Measurements from ENCODE around the gene LDB2. TPM values are rescaled to one million over a fixed set of nuclear protein-coding genes. Genes with fewer than 3 reads are reported as not detected.

The LDB2 gene
- total RNA-seq, 1 experiment from 2014 or later, result 8.0 TPM

GRCh38 chr4:16590797-16591196 is 307.6 kb downstream of the LDB2 start:
- H3K27ac ChIP-seq, result no peak overlapping the region
- no peaks in the 10 kb centered on the region for H3K36me3 ChIP-seq
- DNase-seq (ENCODE audit: low read depth in 1 of 2, low spot score in 2 of 2), result no peak
- H3K4me3 ChIP-seq, result no peak overlapping the region
- no peaks in the 10 kb centered on the region for H3K4me1 ChIP-seq (replicated peaks)
- no peaks in the 10 kb centered on the region for H3K9me3 ChIP-seq (replicated peaks)
- H3K27me3 ChIP-seq (replicated peaks), result no peaks in the 10 kb centered on the region

- no peak for DNase-seq (ENCODE audit: low read depth in 1 of 2, low spot score in 2 of 2)
- no peak overlapping the region for H3K27ac ChIP-seq
- H3K4me3 ChIP-seq, result no peak overlapping the region
- H3K27me3 ChIP-seq (replicated peaks), result no peaks in the 10 kb centered on the region
- no peaks in the 10 kb centered on the region for H3K9me3 ChIP-seq (replicated peaks)
- no peaks in the 10 kb centered on the region for H3K4me1 ChIP-seq (replicated peaks)
- H3K36me3 ChIP-seq, result no peaks in the 10 kb centered on the region
Observed at GRCh38 chr4:16588651-16589050, 309.8 kb downstream of the LDB2 start.

GRCh38 chr4:16588149-16588548 is 310.3 kb downstream of the LDB2 start:
- no peaks in the 10 kb centered on the region for H3K27me3 ChIP-seq (replicated peaks)
- no peaks in the 10 kb centered on the region for H3K9me3 ChIP-seq (replicated peaks)
- H3K36me3 ChIP-seq, result no peaks in the 10 kb centered on the region
- H3K4me3 ChIP-seq, result no peak overlapping the region
- no peaks in the 10 kb centered on the region for H3K4me1 ChIP-seq (replicated peaks)
- no peak overlapping the region for H3K27ac ChIP-seq
- no peak for DNase-seq (ENCODE audit: low read depth in 1 of 2, low spot score in 2 of 2)

- no peak overlapping the region for H3K4me3 ChIP-seq
- H3K9me3 ChIP-seq (replicated peaks), result no peaks in the 10 kb centered on the region
- H3K27me3 ChIP-seq (replicated peaks), result no peaks in the 10 kb centered on the region
- no peaks in the 10 kb centered on the region for H3K36me3 ChIP-seq
- H3K4me1 ChIP-seq (replicated peaks), result no peaks in the 10 kb centered on the region
- DNase-seq (ENCODE audit: low read depth in 1 of 2, low spot score in 2 of 2), result no peak
- H3K27ac ChIP-seq, result no peak overlapping the region
Observed at GRCh38 chr4:16585053-16585452, 313.4 kb downstream of the LDB2 start.

GRCh38 chr4:16583764-16584163 is 314.7 kb downstream of the LDB2 start:
- DNase-seq (ENCODE audit: low read depth in 1 of 2, low spot score in 2 of 2), result no peak
- no peaks in the 10 kb centered on the region for H3K36me3 ChIP-seq
- H3K27me3 ChIP-seq (replicated peaks), result no peaks in the 10 kb centered on the region
- no peak overlapping the region for H3K27ac ChIP-seq
- no peaks in the 10 kb centered on the region for H3K4me1 ChIP-seq (replicated peaks)
- H3K9me3 ChIP-seq (replicated peaks), result no peaks in the 10 kb centered on the region
- no peak overlapping the region for H3K4me3 ChIP-seq

- H3K9me3 ChIP-seq (replicated peaks), result no peaks in the 10 kb centered on the region
- no peaks in the 10 kb centered on the region for H3K4me1 ChIP-seq (replicated peaks)
- no peaks in the 10 kb centered on the region for H3K36me3 ChIP-seq
- no peak for DNase-seq (ENCODE audit: low read depth in 1 of 2, low spot score in 2 of 2)
- no peak overlapping the region for H3K4me3 ChIP-seq
- H3K27me3 ChIP-seq (replicated peaks), result no peaks in the 10 kb centered on the region
- H3K27ac ChIP-seq, result no peak overlapping the region
Observed at GRCh38 chr4:16582526-16582925, 315.9 kb downstream of the LDB2 start.

GRCh38 chr4:16582036-16582435 is 316.4 kb downstream of the LDB2 start:
- Histone ChIP-seq H3K4me3 (no peak overlapping the region), H3K27me3 (replicated peaks) (no peaks in the 10 kb centered on the region), H3K4me1 (replicated peaks) (no peaks in the 10 kb centered on the region), H3K9me3 (replicated peaks) (no peaks in the 10 kb centered on the region), H3K27ac (no peak overlapping the region), H3K36me3 (no peaks in the 10 kb centered on the region)
- no peak for DNase-seq (ENCODE audit: low read depth in 1 of 2, low spot score in 2 of 2)

- Histone ChIP-seq H3K27me3 (replicated peaks) (no peaks in the 10 kb centered on the region), H3K9me3 (replicated peaks) (no peaks in the 10 kb centered on the region), H3K27ac (no peak overlapping the region), H3K36me3 (no peaks in the 10 kb centered on the region), H3K4me3 (no peak overlapping the region), H3K4me1 (replicated peaks) (no peaks in the 10 kb centered on the region)
- no peak for DNase-seq (ENCODE audit: low read depth in 1 of 2, low spot score in 2 of 2)
Observed at GRCh38 chr4:16581117-16581516, 317.3 kb downstream of the LDB2 start.

- H3K36me3 ChIP-seq, result no peaks in the 10 kb centered on the region
- H3K4me1 ChIP-seq (replicated peaks), result no peaks in the 10 kb centered on the region
- H3K9me3 ChIP-seq (replicated peaks), result no peaks in the 10 kb centered on the region
- H3K27ac ChIP-seq, result no peak overlapping the region
- no peak for DNase-seq (ENCODE audit: low read depth in 1 of 2, low spot score in 2 of 2)
- H3K27me3 ChIP-seq (replicated peaks), result no peaks in the 10 kb centered on the region
- no peak overlapping the region for H3K4me3 ChIP-seq
Observed at GRCh38 chr4:16580514-16580913, 317.9 kb downstream of the LDB2 start.

GRCh38 chr4:16579866-16580265 is 318.6 kb downstream of the LDB2 start:
- Histone ChIP-seq H3K9me3 (replicated peaks) (no peaks in the 10 kb centered on the region), H3K4me1 (replicated peaks) (no peaks in the 10 kb centered on the region), H3K27me3 (replicated peaks) (no peaks in the 10 kb centered on the region), H3K36me3 (no peaks in the 10 kb centered on the region), H3K4me3 (no peak overlapping the region), H3K27ac (no peak overlapping the region)
- DNase-seq (ENCODE audit: low read depth in 1 of 2, low spot score in 2 of 2), result no peak

- Histone ChIP-seq H3K4me3 (no peak overlapping the region), H3K27ac (no peak overlapping the region), H3K9me3 (replicated peaks) (no peaks in the 10 kb centered on the region), H3K4me1 (replicated peaks) (no peaks in the 10 kb centered on the region), H3K27me3 (replicated peaks) (no peaks in the 10 kb centered on the region), H3K36me3 (no peaks in the 10 kb centered on the region)
- no peak for DNase-seq (ENCODE audit: low read depth in 1 of 2, low spot score in 2 of 2)
Observed at GRCh38 chr4:16577177-16577576, 321.3 kb downstream of the LDB2 start.

GRCh38 chr4:16574981-16575380 is 323.5 kb downstream of the LDB2 start:
- no peak overlapping the region for H3K4me3 ChIP-seq
- H3K27me3 ChIP-seq (replicated peaks), result no peaks in the 10 kb centered on the region
- no peaks in the 10 kb centered on the region for H3K36me3 ChIP-seq
- no peaks in the 10 kb centered on the region for H3K4me1 ChIP-seq (replicated peaks)
- DNase-seq (ENCODE audit: low read depth in 1 of 2, low spot score in 2 of 2), result no peak
- no peak overlapping the region for H3K27ac ChIP-seq
- H3K9me3 ChIP-seq (replicated peaks), result no peaks in the 10 kb centered on the region

GRCh38 chr4:16573739-16574138 is 324.7 kb downstream of the LDB2 start:
- H3K27ac ChIP-seq, result no peak overlapping the region
- H3K4me3 ChIP-seq, result no peak overlapping the region
- H3K27me3 ChIP-seq (replicated peaks), result no peaks in the 10 kb centered on the region
- H3K9me3 ChIP-seq (replicated peaks), result no peaks in the 10 kb centered on the region
- H3K36me3 ChIP-seq, result no peaks in the 10 kb centered on the region
- no peaks in the 10 kb centered on the region for H3K4me1 ChIP-seq (replicated peaks)
- DNase-seq (ENCODE audit: low read depth in 1 of 2, low spot score in 2 of 2), result peak in 1 of 2 experiments; percentile 2

GRCh38 chr4:16573206-16573605 is 325.2 kb downstream of the LDB2 start:
- Histone ChIP-seq H3K27me3 (replicated peaks) (no peaks in the 10 kb centered on the region), H3K4me3 (no peak overlapping the region), H3K9me3 (replicated peaks) (no peaks in the 10 kb centered on the region), H3K36me3 (no peaks in the 10 kb centered on the region), H3K4me1 (replicated peaks) (no peaks in the 10 kb centered on the region), H3K27ac (no peak overlapping the region)
- DNase-seq (ENCODE audit: low read depth in 1 of 2, low spot score in 2 of 2), result no peak

- Histone ChIP-seq H3K27ac (no peak overlapping the region), H3K4me3 (no peak overlapping the region), H3K27me3 (replicated peaks) (no peaks in the 10 kb centered on the region), H3K36me3 (no peaks in the 10 kb centered on the region), H3K4me1 (replicated peaks) (no peaks in the 10 kb centered on the region), H3K9me3 (replicated peaks) (no peaks in the 10 kb centered on the region)
- DNase-seq (ENCODE audit: low read depth in 1 of 2, low spot score in 2 of 2), result no peak
Observed at GRCh38 chr4:16572631-16573030, 325.8 kb downstream of the LDB2 start.

All from SJSA1 (cell line).